ENCODE measurements around the gene HEXIM1. TPM values are rescaled to one million over a fixed set of nuclear protein-coding genes. Genes with fewer than 3 reads are reported as not detected.
A peak's percentile ranks its signal among the peaks of the same experiment; 100 is the strongest.

HEXIM1 gene, protein sequence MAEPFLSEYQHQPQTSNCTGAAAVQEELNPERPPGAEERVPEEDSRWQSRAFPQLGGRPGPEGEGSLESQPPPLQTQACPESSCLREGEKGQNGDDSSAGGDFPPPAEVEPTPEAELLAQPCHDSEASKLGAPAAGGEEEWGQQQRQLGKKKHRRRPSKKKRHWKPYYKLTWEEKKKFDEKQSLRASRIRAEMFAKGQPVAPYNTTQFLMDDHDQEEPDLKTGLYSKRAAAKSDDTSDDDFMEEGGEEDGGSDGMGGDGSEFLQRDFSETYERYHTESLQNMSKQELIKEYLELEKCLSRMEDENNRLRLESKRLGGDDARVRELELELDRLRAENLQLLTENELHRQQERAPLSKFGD
- 10 to 100 TPM; 31.6 to 39.4 (median 37.0) TPM for polyA plus RNA-seq (ENCODE audit: insufficient read depth in 1 of 5, insufficient read length in 5 of 5, low replicate concordance in 1 of 5)
- long read RNA-seq, donor 1, transcript HEXIM1-201 (1 exons, 3,600 nt), result major isoform, 101 of 101 reads
- long read RNA-seq, donor 1, partial matches to known transcripts, result 0 of 101 reads
- long read RNA-seq, donor 1, other reads (novel, unspliced or antisense), result 0 of 101 reads
- long read RNA-seq, donor 2, transcript HEXIM1-201 (1 exons, 3,600 nt), result major isoform, 25 of 25 reads
- long read RNA-seq, donor 2, partial matches to known transcripts, result 0 of 25 reads
- long read RNA-seq, donor 2, other reads (novel, unspliced or antisense), result 0 of 25 reads
- long read RNA-seq, donor 3, transcript HEXIM1-201 (1 exons, 3,600 nt), result major isoform, 60 of 60 reads
- long read RNA-seq, donor 3, partial matches to known transcripts, result 0 of 60 reads
- long read RNA-seq, donor 3, other reads (novel, unspliced or antisense), result 0 of 60 reads
- long read RNA-seq, donor 4, transcript HEXIM1-201 (1 exons, 3,600 nt), result major isoform, 42 of 42 reads
- long read RNA-seq, donor 4, partial matches to known transcripts, result 0 of 42 reads
- long read RNA-seq, donor 4, other reads (novel, unspliced or antisense), result 0 of 42 reads
- long read RNA-seq, donor 5, transcript HEXIM1-201 (1 exons, 3,600 nt), result major isoform, 86 of 86 reads
- long read RNA-seq, donor 5, partial matches to known transcripts, result 0 of 86 reads
- long read RNA-seq, donor 5, other reads (novel, unspliced or antisense), result 0 of 86 reads
- long read RNA-seq, donor 6, transcript HEXIM1-201 (1 exons, 3,600 nt), result major isoform, 75 of 75 reads
- long read RNA-seq, donor 6, partial matches to known transcripts, result 0 of 75 reads
- long read RNA-seq, donor 6, other reads (novel, unspliced or antisense), result 0 of 75 reads
- long read RNA-seq, donor 7, transcript HEXIM1-201 (1 exons, 3,600 nt), result major isoform, 45 of 45 reads
- long read RNA-seq, donor 7, partial matches to known transcripts, result 0 of 45 reads
- long read RNA-seq, donor 7, other reads (novel, unspliced or antisense), result 0 of 45 reads
- long read RNA-seq, donor 8, transcript HEXIM1-201 (1 exons, 3,600 nt), result major isoform, 19 of 19 reads
- long read RNA-seq, donor 8, partial matches to known transcripts, result 0 of 19 reads
- long read RNA-seq, donor 8, other reads (novel, unspliced or antisense), result 0 of 19 reads

DNA sequence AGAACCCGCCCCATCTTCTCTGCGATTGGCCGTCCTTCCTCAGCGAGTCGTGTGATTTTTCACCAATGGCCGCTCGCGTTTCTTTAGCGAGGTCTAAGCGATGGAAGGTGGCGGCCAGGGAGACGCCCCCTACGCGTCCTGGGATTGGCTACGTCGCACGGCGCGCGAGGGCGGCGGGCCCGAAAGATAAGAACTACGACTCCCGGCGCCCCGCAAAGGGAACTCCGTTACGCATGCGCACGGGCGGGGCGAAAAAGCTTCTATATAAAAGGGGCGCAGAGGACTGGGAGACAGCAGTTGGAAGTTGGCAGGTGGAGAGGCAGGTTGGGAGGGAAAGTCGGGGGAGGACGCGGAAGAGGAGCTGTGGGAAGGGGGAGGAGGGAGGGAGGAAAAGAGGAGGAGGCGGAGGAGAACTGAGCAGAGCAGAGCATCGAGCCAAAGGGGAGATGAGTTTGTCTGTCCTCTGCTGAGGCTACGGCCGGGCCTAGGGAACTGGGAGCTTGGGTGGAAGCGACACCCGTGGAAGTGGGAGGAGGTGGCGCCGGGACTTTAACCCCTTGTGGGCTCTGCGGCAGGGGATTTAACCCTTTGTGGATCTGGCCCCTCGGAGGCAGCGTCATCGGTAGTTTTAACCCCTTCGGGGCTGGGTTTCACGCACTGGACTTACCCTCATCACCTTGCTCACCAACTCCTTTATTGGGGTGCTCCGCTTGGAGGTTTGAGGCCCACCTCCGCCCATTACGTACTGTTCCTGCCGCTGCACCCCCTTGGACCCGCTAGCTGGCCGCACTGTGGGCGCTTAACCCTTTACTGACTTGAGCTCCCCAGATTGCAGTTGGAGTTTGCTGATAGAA, at the start of gene HEXIM1:
TSS of gene HEXIM1 (plus strand) at position 293 of the 854 bp plus-strand sequence. CDS start 716 bp downstream, outside the sequence.
- DNase-seq, result peak; percentile 100

DNA sequence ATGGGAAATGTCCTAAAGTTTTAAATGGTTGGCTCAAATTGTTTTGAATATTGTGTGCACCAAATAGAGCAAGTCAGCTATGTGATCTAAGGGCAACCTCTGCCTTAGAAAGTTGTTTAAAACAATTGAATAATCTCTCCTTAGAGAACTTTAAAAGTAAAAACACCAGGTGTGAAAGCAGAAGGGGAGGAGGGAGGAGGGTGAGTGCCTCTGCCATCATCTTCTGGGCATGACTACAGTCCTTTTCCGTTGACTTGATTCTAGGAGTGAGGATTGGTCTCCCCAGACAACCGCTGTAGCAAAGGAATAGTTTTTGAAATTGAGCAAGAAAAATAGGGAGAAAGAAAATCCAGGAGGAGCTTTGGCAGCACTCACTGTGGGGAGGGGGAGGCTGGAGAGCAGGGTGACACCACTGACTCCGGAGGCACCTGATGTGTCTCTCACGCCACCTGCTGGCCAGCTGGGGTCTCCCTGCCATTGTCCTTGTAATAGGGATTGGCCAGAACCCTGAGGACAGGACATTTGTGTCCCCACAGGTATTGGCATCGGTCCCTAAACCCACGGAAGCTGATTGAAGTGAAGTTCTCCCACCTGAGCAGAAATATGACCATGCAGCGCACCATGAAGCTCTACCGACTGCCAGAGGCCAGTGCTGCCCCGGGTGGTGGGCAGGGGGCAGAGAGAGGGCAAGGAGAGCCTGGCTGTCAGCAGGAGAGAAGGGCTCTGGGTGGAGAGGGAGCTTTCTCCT, 49.2 kb upstream of the HEXIM1 start:
- peak; percentile 55 to 66 for DNase-seq

DNA sequence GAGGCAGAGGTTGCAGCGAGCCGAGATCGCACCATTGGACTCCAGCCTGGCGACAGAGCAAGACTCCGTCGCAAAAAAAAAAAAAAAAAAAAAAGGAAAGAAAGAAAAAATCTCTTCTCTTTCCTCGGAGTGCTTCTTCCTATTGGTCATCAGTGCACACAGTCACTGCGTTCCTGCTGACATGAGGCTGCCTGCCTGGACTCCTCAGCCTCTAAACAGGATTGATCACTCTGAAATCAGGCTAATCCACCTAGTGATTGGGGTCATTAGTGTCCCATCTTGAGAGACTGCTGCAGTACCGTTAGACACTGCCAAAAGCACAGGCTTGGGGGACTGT, 46.8 kb upstream of the HEXIM1 start:
- DNase-seq, result no peak

DNA sequence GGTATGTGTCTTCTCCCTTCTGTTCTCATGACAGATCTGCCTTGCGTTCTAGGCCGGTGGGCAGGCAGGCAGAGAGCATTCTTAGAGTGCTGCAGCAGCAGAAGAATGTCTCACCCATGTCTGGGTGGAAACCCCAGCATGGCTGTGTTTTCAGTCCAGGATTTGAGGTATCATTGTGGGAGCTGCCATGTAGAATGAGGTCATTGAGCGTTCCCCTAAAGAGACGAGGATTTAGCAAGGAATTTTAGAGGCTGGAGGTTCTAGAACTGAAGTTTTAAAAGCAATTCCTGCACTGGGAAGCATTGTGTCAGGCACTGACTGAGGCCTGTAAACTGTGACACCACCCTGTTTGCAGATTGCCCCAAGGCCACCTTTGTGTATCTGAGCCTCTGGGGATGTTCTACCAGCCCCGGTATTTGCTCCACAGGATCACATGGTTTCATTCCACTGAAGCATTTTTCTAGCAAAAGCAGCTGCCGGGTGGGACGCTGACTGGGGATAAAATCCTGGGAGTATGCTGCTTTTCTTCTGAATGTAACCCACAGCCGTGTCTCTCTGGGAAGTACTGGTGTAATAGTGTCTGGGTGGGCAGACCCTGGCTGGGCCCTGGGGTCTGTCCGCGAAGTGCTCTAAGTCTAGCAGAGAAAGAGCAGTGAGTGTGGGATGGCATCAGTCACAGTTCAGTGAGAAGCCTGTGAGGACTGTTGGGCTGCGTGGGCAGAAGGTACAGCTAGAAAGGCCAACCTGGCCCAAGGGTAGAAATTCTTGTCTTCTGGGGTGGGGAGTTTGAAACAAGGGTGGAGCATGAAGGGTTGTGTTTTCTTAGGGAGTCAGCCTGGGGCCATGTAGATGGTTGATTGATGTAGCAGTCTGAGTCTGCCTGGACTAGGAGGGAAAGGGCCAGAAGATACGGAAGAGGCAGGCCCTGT, 46.1 kb upstream of the HEXIM1 start:
- DNase-seq, result no peak

DNA sequence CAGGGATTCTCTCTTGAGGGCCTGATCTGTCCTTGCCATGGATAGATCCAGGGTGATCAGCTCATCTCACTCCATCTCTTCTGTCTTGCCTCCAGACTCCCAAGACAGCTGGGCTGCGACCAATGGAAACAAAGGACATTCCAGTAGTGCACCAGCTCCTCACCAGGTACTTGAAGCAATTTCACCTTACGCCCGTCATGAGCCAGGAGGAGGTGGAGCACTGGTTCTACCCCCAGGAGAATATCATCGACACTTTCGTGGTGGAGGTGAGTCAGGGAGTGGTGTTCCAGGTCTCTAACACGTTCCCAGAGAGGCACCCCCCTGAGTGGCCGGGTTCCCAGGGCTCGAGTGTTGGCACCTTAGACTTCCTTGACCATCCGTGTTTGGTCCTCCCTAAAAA, 45.4 kb upstream of the HEXIM1 start:
- DNase-seq, result no peak

DNA sequence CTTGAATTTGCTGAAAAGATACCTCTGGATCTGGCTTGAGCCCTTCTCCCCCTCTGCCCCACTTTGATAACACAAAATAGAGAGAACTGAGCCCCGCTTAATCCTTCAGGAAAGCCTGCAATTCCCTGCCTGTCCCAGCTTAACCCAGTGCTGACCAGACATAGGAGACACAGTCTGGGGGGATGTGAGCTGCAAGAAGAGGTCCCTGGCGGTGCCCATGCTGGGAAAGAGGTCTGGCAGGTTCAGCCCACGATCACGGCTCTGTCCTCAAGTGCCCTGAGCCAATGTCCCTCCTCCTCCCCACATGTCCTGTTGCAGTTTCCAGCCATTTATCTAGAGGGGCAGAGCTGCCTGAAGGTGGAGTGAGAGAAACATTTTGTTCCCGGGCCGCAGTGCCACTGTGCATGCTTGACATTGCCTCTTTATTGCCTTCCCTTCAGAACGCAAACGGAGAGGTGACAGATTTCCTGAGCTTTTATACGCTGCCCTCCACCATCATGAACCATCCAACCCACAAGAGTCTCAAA, 44.9 kb upstream of the HEXIM1 start:
- no peak for DNase-seq

DNA sequence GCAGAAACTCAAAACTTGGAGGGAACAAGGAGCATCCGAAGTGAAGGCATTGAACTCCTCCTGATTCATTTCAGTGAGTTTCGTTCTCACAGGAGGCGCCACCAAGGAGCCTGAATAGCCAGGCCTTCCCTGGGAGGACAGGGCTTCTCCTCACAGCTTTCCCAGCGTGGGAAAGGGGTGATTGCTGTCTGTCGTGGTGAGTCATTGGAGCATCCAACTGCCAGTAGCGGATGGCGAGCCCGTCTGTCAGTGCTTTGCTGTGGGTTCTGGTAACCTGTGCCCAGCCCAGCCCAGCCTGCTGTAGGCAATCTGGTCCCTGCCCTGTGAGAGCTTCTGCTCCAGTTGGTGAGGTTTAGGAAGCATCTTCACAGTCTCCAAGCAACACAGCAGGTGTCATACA, 44.2 kb upstream of the HEXIM1 start:
- DNase-seq, result no peak

DNA sequence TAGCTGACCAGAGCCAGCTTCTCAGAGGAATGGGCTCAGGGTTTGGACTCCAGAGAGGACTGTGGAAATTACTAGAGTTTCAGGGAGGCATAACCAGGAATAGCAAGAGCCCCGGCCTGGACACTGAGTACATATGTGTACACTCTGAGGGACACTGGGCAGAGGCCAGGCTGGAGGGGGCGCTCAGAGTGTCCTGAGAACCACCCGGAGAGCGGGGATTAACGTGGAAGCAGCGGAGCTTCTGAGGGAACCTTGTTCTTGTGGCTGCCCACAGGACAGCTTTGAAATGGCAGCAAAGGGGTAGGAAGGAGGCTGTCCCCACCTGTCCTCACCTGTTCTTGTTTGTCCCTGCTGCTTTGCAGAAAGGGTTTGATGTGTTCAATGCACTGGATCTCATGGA, 43.8 kb upstream of the HEXIM1 start:
- DNase-seq, result no peak

DNA sequence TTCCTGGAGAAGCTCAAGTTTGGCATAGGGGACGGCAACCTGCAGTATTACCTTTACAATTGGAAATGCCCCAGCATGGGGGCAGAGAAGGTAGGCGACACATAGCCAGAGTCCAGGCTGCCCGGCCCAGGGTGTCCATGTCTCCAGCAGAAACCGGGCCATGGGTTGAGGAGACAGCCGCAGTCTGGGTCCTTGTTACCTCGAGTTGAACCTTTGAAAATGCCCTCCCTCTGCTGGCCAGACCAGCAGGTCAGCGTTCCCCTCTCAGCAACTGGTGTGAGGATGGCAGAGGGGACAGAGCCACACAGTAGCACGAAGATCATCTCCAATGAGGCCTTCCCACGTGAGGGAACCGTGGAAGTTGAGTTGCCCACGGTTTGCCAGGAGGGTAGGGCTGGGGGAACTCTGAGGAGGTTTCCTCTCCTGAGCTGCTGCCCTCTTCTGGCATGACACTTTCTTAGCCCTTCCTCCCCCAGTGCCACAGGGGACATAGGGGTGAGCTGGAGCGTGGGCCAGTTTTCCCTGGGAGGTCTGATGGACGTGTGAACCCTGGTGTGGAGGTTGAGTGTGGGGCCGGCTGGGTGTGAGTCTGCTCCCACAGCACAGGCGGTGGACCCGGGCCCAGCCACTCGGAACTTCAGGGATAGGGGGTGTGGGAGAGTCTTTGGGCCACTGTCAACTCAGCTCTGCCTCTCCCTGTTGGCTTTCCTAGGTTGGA, 43.2 kb upstream of the HEXIM1 start:
- no peak for DNase-seq

DNA sequence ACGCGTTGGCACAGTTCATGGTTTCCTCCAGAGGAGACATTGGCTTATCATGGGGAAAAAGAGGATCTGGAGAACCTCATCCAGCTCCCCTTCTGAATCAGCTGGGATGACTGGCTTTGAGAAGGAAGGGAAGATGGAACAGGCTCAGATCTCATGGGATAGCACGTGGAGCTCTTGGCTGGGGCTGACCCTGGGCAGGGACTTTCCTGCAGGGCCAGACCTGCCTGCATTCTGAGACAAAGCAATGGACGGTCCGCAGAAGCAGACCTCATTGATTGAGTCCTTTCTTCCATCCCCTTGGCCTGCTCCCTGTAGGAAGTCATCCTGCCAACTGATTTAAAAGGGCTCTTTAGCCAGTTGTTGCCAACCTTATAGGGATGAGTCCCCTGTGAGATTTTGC, 42.2 kb upstream of the HEXIM1 start:
- DNase-seq, result no peak

DNA sequence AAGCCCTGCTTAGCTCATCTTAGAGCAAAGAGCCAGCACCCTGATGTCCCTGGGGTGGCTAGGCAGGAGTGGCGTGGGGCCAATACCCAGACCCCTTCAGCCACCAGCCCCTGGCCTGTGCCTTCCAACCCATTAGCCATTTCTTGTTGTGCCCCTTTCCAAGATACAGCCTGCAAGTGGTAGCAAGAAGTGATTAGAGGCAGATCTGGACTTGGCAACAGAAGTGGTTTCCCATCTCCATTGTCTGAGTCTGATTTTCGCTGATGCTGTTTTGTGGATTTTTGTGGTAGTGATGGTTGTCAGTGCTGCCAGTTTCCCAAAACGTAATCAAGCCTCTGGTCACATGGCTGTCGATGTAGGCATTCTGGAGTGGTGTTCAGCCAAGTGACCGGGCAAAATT, 41.7 kb upstream of the HEXIM1 start:
- DNase-seq, result no peak

DNA sequence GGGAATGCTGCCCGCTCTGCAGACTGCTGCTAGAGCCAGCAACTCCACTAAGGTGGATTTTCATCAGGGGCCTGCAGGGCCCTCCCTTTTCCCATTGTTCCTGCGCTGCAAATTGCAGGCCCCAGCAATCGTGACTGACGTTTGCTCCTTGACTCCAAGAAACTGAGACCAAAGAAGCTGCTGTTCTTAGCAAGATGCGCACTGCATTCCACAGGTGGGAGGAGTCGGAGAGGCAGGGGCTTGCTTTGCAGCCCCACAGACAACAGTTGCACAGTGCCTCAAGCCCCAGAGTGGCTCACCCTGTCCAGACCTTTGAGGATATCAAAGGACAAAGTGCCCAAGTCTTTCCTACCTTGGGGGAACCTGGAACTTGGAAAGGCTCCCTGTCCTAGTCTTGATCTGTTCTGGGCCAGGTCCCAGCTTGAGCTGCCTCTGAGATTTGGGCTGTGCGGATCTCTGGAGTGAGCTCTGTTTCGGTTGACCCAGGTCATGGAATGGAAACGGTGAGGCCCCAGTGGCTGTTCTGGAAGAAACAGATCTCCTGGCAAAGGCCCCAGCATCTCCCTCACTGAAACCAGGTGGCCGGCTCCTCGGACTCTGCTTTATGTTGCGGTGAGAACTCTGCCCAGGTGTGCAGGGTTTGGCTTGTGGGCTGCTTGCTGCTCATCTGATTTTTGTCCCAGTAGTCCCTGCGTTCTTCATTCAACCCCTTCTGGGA, 40.8 kb upstream of the HEXIM1 start:
- DNase-seq, result no peak

DNA sequence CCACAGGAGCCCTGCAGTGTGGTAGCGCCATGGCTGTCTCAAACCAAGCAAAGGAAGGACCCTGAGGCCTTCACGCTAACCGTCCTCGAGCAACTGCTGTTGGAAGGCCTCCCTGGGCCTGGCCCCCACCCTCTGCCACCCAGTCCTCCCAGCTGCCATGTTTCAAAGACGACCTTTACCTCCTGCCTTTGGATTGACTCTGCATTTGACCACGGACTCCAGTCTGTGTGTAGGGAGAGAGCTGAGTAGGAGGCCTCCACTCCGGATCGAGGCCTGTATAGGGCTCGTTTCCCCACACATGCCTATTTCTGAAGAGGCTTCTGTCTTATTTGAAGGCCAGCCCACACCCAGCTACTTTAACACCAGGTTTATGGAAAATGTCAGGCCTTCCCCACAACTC, 40.2 kb upstream of the HEXIM1 start:
- DNase-seq, result no peak

DNA sequence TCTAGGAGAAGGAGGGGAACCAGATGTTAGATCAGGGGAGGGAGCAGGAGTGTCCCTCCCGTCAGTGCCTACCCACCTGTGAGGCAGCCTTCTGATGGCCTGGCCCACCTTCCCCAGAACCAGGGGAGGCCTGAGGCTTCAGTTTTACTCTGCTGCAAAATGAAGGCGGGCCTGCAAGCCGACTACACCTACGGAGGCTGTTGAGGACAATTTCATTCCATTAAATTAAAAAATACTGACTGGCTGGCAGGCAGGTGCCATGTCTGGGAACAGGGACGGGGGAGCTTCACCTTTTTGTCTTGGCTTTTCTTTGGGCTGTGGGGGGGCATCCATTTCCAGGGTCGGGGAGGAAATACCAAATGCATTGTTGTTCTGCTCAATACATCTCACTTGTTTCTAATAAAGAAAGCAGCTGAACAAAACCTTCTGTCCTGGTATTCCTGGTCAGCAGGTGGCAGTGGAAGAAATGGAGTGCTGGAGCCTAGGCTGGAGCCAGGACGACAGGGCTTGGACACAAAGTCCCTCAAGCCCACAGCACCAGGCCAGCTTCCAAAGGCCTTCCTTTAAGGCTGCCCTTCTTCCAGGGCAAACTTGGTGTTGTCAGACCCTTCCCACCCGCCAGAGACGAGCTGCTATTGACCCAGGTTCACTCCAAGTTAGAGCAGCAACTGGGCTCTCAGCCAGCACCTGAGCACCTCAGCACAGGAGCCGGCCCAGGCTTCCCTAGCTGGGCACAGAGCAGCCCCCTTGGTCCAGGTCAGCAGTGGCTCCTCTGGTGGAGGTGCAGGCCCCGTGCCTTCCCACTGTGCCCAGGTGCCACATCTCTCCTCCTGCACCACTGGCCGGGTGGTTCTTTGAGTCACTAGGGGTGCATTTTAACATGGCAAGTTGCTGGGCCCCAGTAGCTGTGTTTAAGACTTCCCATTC, 39.4 kb upstream of the HEXIM1 start:
- DNase-seq, result no peak

DNA sequence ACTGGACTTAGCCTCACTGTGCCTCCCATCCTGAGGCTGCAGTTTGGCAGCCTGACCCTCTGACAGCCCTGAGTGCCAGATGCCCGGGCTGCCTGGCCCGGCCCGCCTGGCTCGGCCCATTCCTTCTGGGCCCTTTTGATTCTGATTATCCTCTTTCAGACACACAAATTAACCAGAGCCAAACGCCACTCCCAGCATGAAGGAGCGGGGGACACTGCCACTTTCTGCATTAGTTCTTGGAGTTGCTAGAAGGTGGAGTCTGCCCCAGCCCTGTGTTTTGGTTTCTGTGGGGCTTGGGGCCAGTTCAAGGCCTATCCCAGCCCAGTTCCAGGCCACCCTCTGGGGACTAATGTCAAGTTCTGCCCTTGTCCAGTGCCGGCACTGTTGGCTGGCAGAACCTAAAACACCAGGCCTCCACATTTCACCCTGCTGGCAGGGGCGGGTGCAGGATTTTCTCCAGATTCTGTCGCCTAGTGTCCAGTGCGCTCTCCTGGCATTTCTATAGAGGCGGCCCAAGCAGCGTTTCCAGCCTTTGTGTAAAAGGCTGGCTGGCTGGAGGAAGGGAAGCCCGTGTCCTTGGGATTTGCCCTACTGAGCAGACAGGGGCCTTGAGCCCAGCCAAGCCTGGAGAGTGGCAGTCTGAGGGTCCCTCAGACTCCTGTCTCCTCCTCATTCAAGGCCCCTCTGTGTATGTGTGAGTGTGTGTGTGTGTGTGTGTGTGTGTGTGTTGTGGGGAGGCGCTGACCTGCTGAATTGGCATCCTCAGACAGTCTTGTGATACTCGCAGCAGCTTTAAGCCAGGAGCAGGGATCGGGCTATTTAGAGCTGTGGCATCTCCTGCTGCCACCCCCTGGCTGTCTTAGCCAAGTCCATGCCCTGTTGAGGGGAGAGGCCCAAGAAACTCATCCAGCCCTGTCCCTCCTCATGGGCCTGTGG, 37.3 kb upstream of the HEXIM1 start:
- no peak for DNase-seq

Measured in right lung (tissue), 10 donors.